Trophoblast cell (in vitro differentiated cells and primary cell): ENCODE results near the gene SCAANT1.
A peak's percentile ranks its signal among the peaks of the same experiment; 100 is the strongest.

Experiments used
- DNase-seq, 2 donors: peaks; one replicate each; pipeline ENCODE4 v3.0.0-alpha.2; 2016
- H2AFZ ChIP-seq: 2 replicates; pipeline ENCODE4 v1.6.1; 2013; ENCODE audit warnings: low read length, moderate library complexity, mild to moderate bottlenecking; ENCODE audit not compliant: insufficient read depth, poor library complexity
- H2AK5ac ChIP-seq: 2 replicates; pipeline ENCODE4 v1.6.1; 2013; ENCODE audit warnings: mild to moderate bottlenecking, low read length
- H2BK120ac ChIP-seq: 2 replicates; pipeline ENCODE4 v1.6.1; 2013; ENCODE audit warnings: low read length, mild to moderate bottlenecking, moderate library complexity; ENCODE audit not compliant: insufficient read depth, poor library complexity
- H2BK12ac ChIP-seq: 2 replicates; pipeline ENCODE4 v1.6.1; 2013; ENCODE audit warnings: mild to moderate bottlenecking, low read length, moderate library complexity
- H2BK5ac ChIP-seq: 2 replicates; pipeline ENCODE4 v1.6.1; 2013; ENCODE audit warnings: low read length, low read depth, moderate library complexity, mild to moderate bottlenecking; ENCODE audit not compliant: poor library complexity
- H3K14ac ChIP-seq: 2 replicates; pipeline ENCODE4 v1.6.1; 2013; ENCODE audit warnings: mild to moderate bottlenecking, low read length
- H3K18ac ChIP-seq: 2 replicates; pipeline ENCODE4 v1.6.1; 2013; ENCODE audit warnings: mild to moderate bottlenecking, low read length
- H3K23ac ChIP-seq: 2 replicates; pipeline ENCODE4 v1.6.1; 2013; ENCODE audit warnings: low read length
- H3K27ac ChIP-seq: 2 replicates; pipeline ENCODE4 v1.5.1; 2013; ENCODE audit warnings: low read depth, mild to moderate bottlenecking, inconsistent platforms, low read length, moderate library complexity
- H3K27me3 ChIP-seq: 2 replicates; pipeline ENCODE4 v1.6.1; 2013; ENCODE audit warnings: inconsistent platforms, mild to moderate bottlenecking, low read length, moderate library complexity; ENCODE audit not compliant: insufficient read depth
- H3K36me3 ChIP-seq, 2 experiments: 1 replicate in 1 of 2; 2 replicates in 1 of 2; pipeline ENCODE4 v1.6.1; 2013; ENCODE audit warnings: low read length in 2 of 2, mild to moderate bottlenecking in 2 of 2, moderate library complexity in 1 of 2; ENCODE audit not compliant: insufficient read depth in 2 of 2, control insufficient read depth in 1 of 2
- H3K4ac ChIP-seq: 2 replicates; pipeline ENCODE4 v1.6.1; 2013; ENCODE audit warnings: low read depth, mild to moderate bottlenecking, low read length, moderate library complexity
- H3K4me1 ChIP-seq, 2 experiments: 1 replicate in 1 of 2; 2 replicates in 1 of 2; pipeline ENCODE4 v1.6.1; 2013; ENCODE audit warnings: low read length in 2 of 2, mild to moderate bottlenecking in 2 of 2, moderate library complexity in 1 of 2; ENCODE audit not compliant: insufficient read depth in 2 of 2, control insufficient read depth in 1 of 2
- H3K4me2 ChIP-seq: 2 replicates; pipeline ENCODE4 v1.6.1; 2013; ENCODE audit warnings: inconsistent platforms, mild to moderate bottlenecking, low read length, moderate library complexity
- H3K4me3 ChIP-seq: 2 replicates; pipeline ENCODE4 v1.5.1; 2013; ENCODE audit warnings: mild to moderate bottlenecking, low read depth, low read length, inconsistent platforms
- H3K79me1 ChIP-seq: one replicate; pipeline ENCODE4 v1.6.1; 2013; ENCODE audit warnings: low read length
- H3K79me2 ChIP-seq: 2 replicates; pipeline ENCODE4 v1.6.1; 2013; ENCODE audit warnings: low read length, mild to moderate bottlenecking; ENCODE audit not compliant: control insufficient read depth, insufficient read depth, poor library complexity
- H3K9ac ChIP-seq: 2 replicates; pipeline ENCODE4 v1.6.1; 2013; ENCODE audit warnings: mild to moderate bottlenecking, low read length
- H3K9me3 ChIP-seq: 2 replicates; pipeline ENCODE4 v1.6.1; 2013; ENCODE audit warnings: low read depth, mild to moderate bottlenecking, control low read depth, inconsistent platforms, low read length; ENCODE audit not compliant: insufficient read depth
- H4K12ac ChIP-seq: 2 replicates; pipeline ENCODE4 v1.6.1; 2013; ENCODE audit warnings: low read depth, mild to moderate bottlenecking, low read length, moderate library complexity
- H4K8ac ChIP-seq: 2 replicates; pipeline ENCODE4 v1.6.1; 2013; ENCODE audit warnings: low read depth, mild to moderate bottlenecking, low read length, moderate library complexity
- H4K91ac ChIP-seq: one replicate; pipeline ENCODE4 v1.6.1; 2013; ENCODE audit warnings: low read depth, mild to moderate bottlenecking, low read length, moderate library complexity
- WGBS: extraction: QIAGEN DNeasy Blood & Tissue Kit; methylation state at CpG from one replicate; pipeline ENCODE4 v1.1.7; 2013; ENCODE audit warnings: missing lambda C conversion rate; ENCODE audit not compliant: insufficient read length, insufficient coverage; ENCODE audit errors: extremely low coverage; 5-methylcytosine and 5-hydroxymethylcytosine counted together

SCAANT1 gene

DNA sequence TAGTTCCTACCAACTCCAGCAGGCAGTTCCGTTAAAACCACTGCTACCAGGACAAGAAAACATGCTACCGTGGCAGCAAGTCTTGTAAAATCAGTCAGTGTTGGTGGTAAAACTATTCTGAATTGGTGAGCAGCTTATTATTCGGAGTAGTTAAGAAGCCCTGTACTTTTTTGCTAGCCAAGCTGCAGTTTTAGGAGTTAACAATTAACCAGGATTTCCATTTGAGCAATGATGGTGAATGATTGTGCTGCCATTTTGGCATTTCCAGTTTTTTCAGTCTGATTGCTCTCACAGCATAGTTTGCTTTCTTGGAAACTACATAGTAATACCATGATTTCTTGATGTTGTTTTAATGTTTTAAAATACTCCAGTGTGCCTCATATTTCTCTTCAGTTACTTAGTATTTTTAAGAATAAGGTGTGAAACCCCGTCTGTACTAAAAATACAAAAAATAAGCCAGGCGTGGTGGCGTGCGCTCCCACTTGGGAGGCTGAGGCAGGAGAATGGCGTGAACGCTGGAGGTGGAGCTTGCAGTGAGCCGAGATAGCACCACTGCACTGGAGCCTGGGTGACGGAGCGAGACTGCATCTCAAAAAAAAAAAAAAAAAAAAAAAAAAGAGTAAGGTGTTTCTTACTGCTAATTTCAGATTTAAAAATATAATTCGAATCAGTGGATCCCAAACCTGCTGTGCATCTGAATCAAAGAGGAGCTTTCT lies 43.8 kb upstream of the SCAANT1 start:
- H3K18ac ChIP-seq, result no peak overlapping the region
- no peak overlapping the region for H4K12ac ChIP-seq
- WGBS, result no CpG with 5 or more reads among the region's 13 CpGs
- H3K79me1 ChIP-seq, result no peaks in the 10 kb centered on the region
- H3K4ac ChIP-seq, result no peak overlapping the region
- peaks cover 4 to 10% of the 10 kb centered on the region in 2 experiments for H3K36me3 ChIP-seq
- no peaks in the 10 kb centered on the region for H3K79me2 ChIP-seq
- no peak overlapping the region for H3K9ac ChIP-seq
- H3K9me3 ChIP-seq, result no peaks in the 10 kb centered on the region
- H2AK5ac ChIP-seq, result no peak overlapping the region
- H3K4me3 ChIP-seq, result no peak overlapping the region
- no peak overlapping the region for H2BK12ac ChIP-seq
- H3K27ac ChIP-seq, result no peak overlapping the region
- H2AFZ ChIP-seq, result no peak overlapping the region
- no peak overlapping the region for H2BK5ac ChIP-seq
- H3K4me2 ChIP-seq, result no peak overlapping the region
- H2BK120ac ChIP-seq, result no peak overlapping the region
- H3K4me1 ChIP-seq, result peaks cover 0 to 4% of the 10 kb centered on the region in 2 experiments
- H3K27me3 ChIP-seq, result no peaks in the 10 kb centered on the region
- no peak overlapping the region for H3K23ac ChIP-seq
- H4K8ac ChIP-seq, result no peak overlapping the region
- DNase-seq, result no peak
- H3K14ac ChIP-seq, result no peak overlapping the region
- no peak overlapping the region for H4K91ac ChIP-seq

DNA sequence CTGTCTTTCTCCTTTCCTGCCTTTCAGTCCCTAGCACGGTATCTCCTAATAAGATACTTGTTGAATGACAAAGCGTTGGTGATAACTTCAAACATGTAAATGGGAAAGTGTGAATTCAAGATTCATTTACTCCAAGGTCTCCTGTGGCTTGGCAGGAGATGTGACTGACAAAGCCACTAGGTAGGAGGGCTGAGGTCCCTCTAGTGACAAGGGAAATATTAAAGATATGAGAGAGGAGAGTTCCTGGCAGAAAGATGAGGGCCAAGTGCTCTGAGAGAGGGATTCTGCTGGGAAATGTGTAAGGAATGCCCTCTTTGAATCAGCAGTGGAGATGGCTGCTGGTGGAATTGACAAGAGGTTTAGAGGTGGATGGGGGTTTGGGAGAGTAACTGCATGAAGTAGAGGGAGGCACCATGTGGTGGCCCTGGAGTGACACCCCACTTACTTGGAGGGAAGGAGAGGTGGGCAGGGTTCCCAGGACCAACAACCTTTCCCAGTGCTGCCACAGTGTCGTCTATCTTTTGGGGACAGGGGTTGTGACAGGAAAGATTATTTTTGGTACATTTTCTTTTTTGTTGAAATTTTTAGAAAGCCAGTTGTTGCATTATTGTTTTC lies 43.0 kb upstream of the SCAANT1 start:
- Histone ChIP-seq H3K14ac (no peak overlapping the region), H3K4ac (no peak overlapping the region), H3K4me1 (peaks cover 0 to 4% of the 10 kb centered on the region in 2 experiments), H3K27ac (no peak overlapping the region), H4K91ac (no peak overlapping the region), H4K12ac (no peak overlapping the region), H3K79me1 (no peaks in the 10 kb centered on the region), H3K4me3 (no peak overlapping the region), H2BK12ac (no peak overlapping the region), H3K4me2 (no peak overlapping the region), H2AFZ (no peak overlapping the region), H3K18ac (no peak overlapping the region), H3K9me3 (no peaks in the 10 kb centered on the region), H3K9ac (no peak overlapping the region), H4K8ac (no peak overlapping the region), H3K36me3 (peaks cover 4 to 10% of the 10 kb centered on the region in 2 experiments), H2AK5ac (no peak overlapping the region), H2BK5ac (no peak overlapping the region), H3K27me3 (no peaks in the 10 kb centered on the region), H3K79me2 (no peaks in the 10 kb centered on the region), H2BK120ac (no peak overlapping the region), H3K23ac (no peak overlapping the region)
- no CpG with 5 or more reads among the region's 3 CpGs for WGBS
- peak; percentile 23 to 42 for DNase-seq

DNA sequence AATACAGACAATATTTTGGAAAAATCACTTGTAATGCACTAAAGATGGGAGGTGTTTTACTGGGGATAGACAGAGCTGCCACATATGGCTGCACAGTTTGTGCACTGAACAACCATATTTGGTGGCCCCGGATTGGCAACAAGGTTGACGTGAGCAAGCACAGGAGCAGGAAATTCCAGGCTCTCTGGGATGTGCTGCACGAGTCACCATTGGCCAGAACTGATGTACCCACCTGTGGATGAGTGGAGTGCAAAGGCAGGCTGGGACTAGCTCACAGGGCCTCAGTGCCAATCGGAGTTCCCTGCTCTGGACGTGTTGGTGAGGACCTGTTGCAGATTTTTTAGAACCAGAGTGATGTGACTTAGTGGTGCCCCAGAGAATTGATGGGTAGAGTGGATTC lies 42.0 kb upstream of the SCAANT1 start:
- Histone ChIP-seq H4K91ac (no peak overlapping the region), H4K12ac (no peak overlapping the region), H3K9ac (no peak overlapping the region), H2BK12ac (no peak overlapping the region), H3K79me1 (peaks cover 2% of the 10 kb centered on the region), H3K4me3 (no peak overlapping the region), H3K27ac (no peak overlapping the region), H4K8ac (no peak overlapping the region), H2BK5ac (no peak overlapping the region), H3K27me3 (no peaks in the 10 kb centered on the region), H2AFZ (no peak overlapping the region), H3K9me3 (no peaks in the 10 kb centered on the region), H3K36me3 (peaks cover 4 to 10% of the 10 kb centered on the region in 2 experiments), H3K4me1 (peaks cover 0 to 4% of the 10 kb centered on the region in 2 experiments), H3K4me2 (no peak overlapping the region), H3K4ac (no peak overlapping the region), H2BK120ac (no peak overlapping the region), H3K79me2 (no peaks in the 10 kb centered on the region), H3K18ac (no peak overlapping the region), H3K23ac (no peak overlapping the region), H2AK5ac (no peak overlapping the region), H3K14ac (no peak overlapping the region)
- no CpG with 5 or more reads among the region's 5 CpGs for WGBS
- DNase-seq, result no peak

DNA sequence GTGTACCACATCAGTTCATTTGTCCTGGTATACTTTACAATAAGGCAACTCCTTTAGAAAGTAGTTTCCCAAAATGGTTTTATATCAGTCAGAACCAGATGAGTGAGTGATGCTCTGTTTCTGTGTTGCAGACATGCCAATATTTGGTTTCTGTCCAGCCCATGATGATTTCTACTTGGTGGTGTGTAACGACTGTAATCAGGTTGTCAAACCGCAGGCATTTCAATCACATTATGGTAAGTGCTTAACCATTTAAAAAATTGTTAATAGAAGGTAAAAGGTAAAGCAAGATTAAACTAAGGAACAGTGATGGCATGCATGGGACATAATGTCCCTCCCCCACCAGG lies 40.0 kb upstream of the SCAANT1 start:
- no peak overlapping the region for H4K8ac ChIP-seq
- H3K36me3 ChIP-seq, result peaks cover 4 to 10% of the 10 kb centered on the region in 2 experiments
- no peaks in the 10 kb centered on the region for H3K79me2 ChIP-seq
- no peaks in the 10 kb centered on the region for H3K27me3 ChIP-seq
- no peak overlapping the region for H2AK5ac ChIP-seq
- no peak overlapping the region for H3K4ac ChIP-seq
- H2BK12ac ChIP-seq, result no peak overlapping the region
- H2BK5ac ChIP-seq, result no peak overlapping the region
- no peak overlapping the region for H3K4me2 ChIP-seq
- no peak overlapping the region for H3K23ac ChIP-seq
- no peak overlapping the region for H3K4me3 ChIP-seq
- H3K18ac ChIP-seq, result no peak overlapping the region
- H2AFZ ChIP-seq, result no peak overlapping the region
- DNase-seq, result no peak
- H3K9ac ChIP-seq, result no peak overlapping the region
- H2BK120ac ChIP-seq, result no peak overlapping the region
- no peak overlapping the region for H3K14ac ChIP-seq
- H3K27ac ChIP-seq, result no peak overlapping the region
- H4K91ac ChIP-seq, result no peak overlapping the region
- H3K4me1 ChIP-seq, result peaks cover 3 to 8% of the 10 kb centered on the region in 2 experiments
- H3K9me3 ChIP-seq, result no peaks in the 10 kb centered on the region
- H3K79me1 ChIP-seq, result peaks cover 2% of the 10 kb centered on the region
- WGBS, result no CpG with 5 or more reads among the region's 2 CpGs
- no peak overlapping the region for H4K12ac ChIP-seq
